GM12873 (cell line): Measurements from ENCODE around the gene TCF7.

ENCODE experiments used
- TF ChIP-seq, protein P1 (sequence below): IDR thresholded peaks from 2 replicates; pipeline ENCODE4 v1.5.1; 2012; ENCODE audit warnings: low read depth, mild to moderate bottlenecking, moderate library complexity, low read length, control low read depth; ENCODE audit not compliant: insufficient read depth; ENCODE audit errors: missing control alignments

TCF7 gene

DNA sequence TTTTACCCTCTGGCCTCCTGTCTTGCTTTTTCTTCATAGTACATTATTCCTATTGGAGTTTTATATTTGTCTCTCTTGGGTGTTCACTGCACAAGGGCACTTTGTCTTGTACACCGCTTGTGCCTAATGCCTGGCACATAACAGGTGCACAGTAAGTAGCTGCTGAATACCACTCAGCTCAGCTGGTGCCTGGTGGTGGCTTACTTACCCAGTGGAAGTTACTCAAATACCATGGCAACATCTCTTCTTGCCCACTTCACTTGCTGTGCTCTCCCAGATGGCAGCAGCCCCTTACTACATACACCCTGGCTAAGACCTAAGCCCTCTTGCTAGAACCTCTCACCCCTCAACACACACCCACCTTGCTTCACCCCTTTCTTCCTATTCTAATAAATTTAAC is 73.6 kb downstream of the TCF7 start:
- TF ChIP-seq, protein P1, sequence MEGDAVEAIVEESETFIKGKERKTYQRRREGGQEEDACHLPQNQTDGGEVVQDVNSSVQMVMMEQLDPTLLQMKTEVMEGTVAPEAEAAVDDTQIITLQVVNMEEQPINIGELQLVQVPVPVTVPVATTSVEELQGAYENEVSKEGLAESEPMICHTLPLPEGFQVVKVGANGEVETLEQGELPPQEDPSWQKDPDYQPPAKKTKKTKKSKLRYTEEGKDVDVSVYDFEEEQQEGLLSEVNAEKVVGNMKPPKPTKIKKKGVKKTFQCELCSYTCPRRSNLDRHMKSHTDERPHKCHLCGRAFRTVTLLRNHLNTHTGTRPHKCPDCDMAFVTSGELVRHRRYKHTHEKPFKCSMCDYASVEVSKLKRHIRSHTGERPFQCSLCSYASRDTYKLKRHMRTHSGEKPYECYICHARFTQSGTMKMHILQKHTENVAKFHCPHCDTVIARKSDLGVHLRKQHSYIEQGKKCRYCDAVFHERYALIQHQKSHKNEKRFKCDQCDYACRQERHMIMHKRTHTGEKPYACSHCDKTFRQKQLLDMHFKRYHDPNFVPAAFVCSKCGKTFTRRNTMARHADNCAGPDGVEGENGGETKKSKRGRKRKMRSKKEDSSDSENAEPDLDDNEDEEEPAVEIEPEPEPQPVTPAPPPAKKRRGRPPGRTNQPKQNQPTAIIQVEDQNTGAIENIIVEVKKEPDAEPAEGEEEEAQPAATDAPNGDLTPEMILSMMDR: no peak

DNA sequence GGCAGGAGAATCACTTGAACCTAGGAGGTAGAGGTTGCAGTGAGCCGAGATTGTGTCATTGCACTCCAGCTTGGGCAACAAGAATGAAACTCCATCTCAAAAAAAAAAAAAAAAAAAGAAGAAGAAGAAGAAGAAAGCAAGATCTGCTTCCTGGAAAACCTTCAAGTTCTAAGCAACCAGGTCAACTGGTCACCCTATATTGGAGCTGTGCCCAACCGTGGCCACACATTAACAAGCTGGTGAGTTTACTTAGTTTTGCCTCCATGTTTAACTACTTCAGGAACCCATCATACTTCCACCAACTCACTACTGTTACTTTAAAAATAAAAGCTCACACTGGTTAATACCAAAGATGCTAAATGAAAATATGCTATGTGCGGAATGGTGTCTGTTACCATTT is 74.5 kb downstream of the TCF7 start:
- TF ChIP-seq, protein P1: no peak

DNA sequence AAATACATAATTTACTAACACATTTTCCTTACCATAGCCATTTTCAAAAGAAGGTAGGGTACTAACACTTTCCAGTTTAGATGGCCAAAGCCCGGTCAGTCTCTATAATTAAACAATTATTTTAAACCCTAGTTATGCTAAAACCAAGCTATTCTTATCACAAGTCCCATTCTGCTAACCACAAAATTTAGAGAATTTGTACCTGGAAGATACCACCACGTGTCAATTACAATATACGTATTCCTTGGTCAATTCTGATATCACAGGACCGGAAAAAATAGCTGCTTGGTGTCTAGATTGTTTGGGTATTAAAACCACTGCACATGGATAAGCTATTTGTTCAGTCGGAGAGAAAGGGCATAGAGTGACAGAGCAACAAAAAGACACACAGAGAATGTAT is 81.2 kb downstream of the TCF7 start:
- TF ChIP-seq, protein P1: no peak
